ENCODE data around the gene SPESP1.
"Not testable (repeated sequence)": the region's sequence is repeated elsewhere in the genome, so short reads cannot be mapped to it uniquely, and the experiment has no call there.

SPESP1 gene

GRCh38 chr15:68962465-68962864, 32.1 kb downstream of the SPESP1 start:
- no peak for DNase-seq (ENCODE audit: low read depth in 2 of 2, low spot score in 1 of 2)

- not testable (repeated sequence) for DNase-seq (ENCODE audit: low read depth in 2 of 2, low spot score in 1 of 2)
Observed at GRCh38 chr15:68963719-68964118, 33.4 kb downstream of the SPESP1 start.

- DNase-seq (ENCODE audit: low read depth in 2 of 2, low spot score in 1 of 2): no peak
Observed at GRCh38 chr15:68966996-68967395, 36.7 kb downstream of the SPESP1 start.

- DNase-seq (ENCODE audit: low read depth in 2 of 2, low spot score in 1 of 2): no peak
Observed at GRCh38 chr15:68967948-68968347, 37.6 kb downstream of the SPESP1 start.

GRCh38 chr15:68969298-68969697, 39.0 kb downstream of the SPESP1 start:
- DNase-seq (ENCODE audit: low read depth in 2 of 2, low spot score in 1 of 2): no peak

- DNase-seq (ENCODE audit: low read depth in 2 of 2, low spot score in 1 of 2): no peak
Observed at GRCh38 chr15:68972201-68973065, 42.1 kb downstream of the SPESP1 start.

GRCh38 chr15:68975651-68976160, 45.4 kb downstream of the SPESP1 start:
- DNase-seq (ENCODE audit: low read depth in 2 of 2, low spot score in 1 of 2): not testable (repeated sequence)

- not testable (repeated sequence) for DNase-seq (ENCODE audit: low read depth in 2 of 2, low spot score in 1 of 2)
Observed at GRCh38 chr15:68977426-68977825, 47.1 kb downstream of the SPESP1 start.

- DNase-seq (ENCODE audit: low read depth in 2 of 2, low spot score in 1 of 2): no peak
Observed at GRCh38 chr15:68979006-68979405, 48.7 kb downstream of the SPESP1 start.

- DNase-seq (ENCODE audit: low read depth in 2 of 2, low spot score in 1 of 2): no peak
Observed at GRCh38 chr15:68979816-68980215, 49.5 kb downstream of the SPESP1 start.

GRCh38 chr15:68980786-68981185, 50.5 kb downstream of the SPESP1 start:
- DNase-seq (ENCODE audit: low read depth in 2 of 2, low spot score in 1 of 2): no peak

GRCh38 chr15:68981941-68982340, 51.6 kb downstream of the SPESP1 start:
- DNase-seq (ENCODE audit: low read depth in 2 of 2, low spot score in 1 of 2): no peak

GRCh38 chr15:68982976-68983563, 52.7 kb downstream of the SPESP1 start:
- DNase-seq (ENCODE audit: low read depth in 2 of 2, low spot score in 1 of 2): no peak

GRCh38 chr15:68983961-68984481, 53.7 kb downstream of the SPESP1 start:
- DNase-seq (ENCODE audit: low read depth in 2 of 2, low spot score in 1 of 2): no peak

GRCh38 chr15:68984586-68984985, 54.3 kb downstream of the SPESP1 start:
- no peak for DNase-seq (ENCODE audit: low read depth in 2 of 2, low spot score in 1 of 2)

- DNase-seq (ENCODE audit: low read depth in 2 of 2, low spot score in 1 of 2): no peak
Observed at GRCh38 chr15:68985361-68985891, 55.1 kb downstream of the SPESP1 start.

- no peak for DNase-seq (ENCODE audit: low read depth in 2 of 2, low spot score in 1 of 2)
Observed at GRCh38 chr15:68986322-68986721, 56.0 kb downstream of the SPESP1 start.

GRCh38 chr15:68987120-68987519, 56.8 kb downstream of the SPESP1 start:
- DNase-seq (ENCODE audit: low read depth in 2 of 2, low spot score in 1 of 2): no peak

GRCh38 chr15:68987676-68988075, 57.4 kb downstream of the SPESP1 start:
- no peak for DNase-seq (ENCODE audit: low read depth in 2 of 2, low spot score in 1 of 2)

GRCh38 chr15:68989541-68990230, 59.4 kb downstream of the SPESP1 start:
- DNase-seq (ENCODE audit: low read depth in 2 of 2, low spot score in 1 of 2): no peak
